ENCODE data around the gene TANC1. TPM values are rescaled to one million over a fixed set of nuclear protein-coding genes. Genes with fewer than 3 reads are reported as not detected.

TANC1 gene
- total and polyA plus RNA-seq, 2 donors (not counting 3 experiments of a cell fraction or from before 2014, with no cell fraction given) = 58.9 to 99.4 TPM

DNA sequence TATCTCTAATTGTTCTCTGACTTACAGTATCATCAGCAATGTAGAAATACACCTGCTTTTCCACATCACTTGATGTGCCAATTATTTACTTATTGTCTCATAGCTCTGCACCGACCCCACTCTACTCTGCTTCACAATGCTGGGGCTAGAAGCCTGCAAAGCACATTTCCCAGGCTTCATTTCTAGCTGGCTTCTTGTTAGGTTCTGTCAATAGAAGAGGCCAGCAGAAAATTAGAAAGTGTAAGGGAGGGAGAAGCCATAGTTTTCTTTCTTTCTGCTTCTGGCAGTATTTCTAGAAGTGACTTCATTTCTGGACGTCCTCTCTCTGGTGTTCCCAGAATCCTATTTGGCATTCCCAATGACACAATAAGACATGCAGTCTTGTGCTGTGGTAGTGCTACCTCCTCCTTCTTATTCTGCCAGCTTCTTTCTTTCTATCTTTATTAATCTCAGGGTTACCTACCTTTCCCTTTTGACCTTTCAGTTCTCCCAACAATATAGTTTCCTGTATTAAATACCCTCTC lies 12.5 kb upstream of the TANC1 start:
- no peak for DNase-seq (ENCODE audit: low read depth, low spot score)
- H2AFZ ChIP-seq (ENCODE audit: low read depth, low read length) = no peak overlapping the region
- no peaks in the 10 kb centered on the region for H3K9me1 ChIP-seq (replicated peaks; ENCODE audit: control insufficient read depth, extremely low read depth, insufficient read depth, low read length)
- intact Hi-C loops (cut with micrococcal nuclease) = no loop called here
- H3K27me3 ChIP-seq (ENCODE audit: control insufficient read depth in 2 of 2, insufficient read depth in 2 of 2, low read length in 2 of 2) = no peaks in the 10 kb centered on the region
- no peak overlapping the region for H3K4me3 ChIP-seq (replicated peaks in 1 of 3; ENCODE audit: insufficient read depth in 1 of 3, low read depth in 1 of 3, low read length in 3 of 3)
- dilution Hi-C loops (cut with MboI; ENCODE audit: extremely low pct_ligation_motif_present, low sequenced_read_pairs) = no loop called here
- BruUV-seq (replicated peaks) = no TSS peak
- no peaks in the 10 kb centered on the region for H3K9me3 ChIP-seq (replicated peaks; ENCODE audit: control insufficient read depth, insufficient read depth, low read length)
- no peak overlapping the region for H3K9ac ChIP-seq (replicated peaks; ENCODE audit: extremely low read depth, insufficient read depth, low read length)
- no peaks in the 10 kb centered on the region for H4K20me1 ChIP-seq (replicated peaks; ENCODE audit: control insufficient read depth, extremely low read depth, insufficient read depth, low read length)
- no peak for FAIRE-seq
- no peaks in the 10 kb centered on the region for H3K79me2 ChIP-seq (ENCODE audit: control insufficient read depth, insufficient read depth, low read length)
- ChIA-PET POLR2A (interaction anchor here (0.6 kb wide), 1 partner anchor 12 kb away, joined by 3 read pairs; the partner anchor contains the start of gene TANC1), CTCF (interaction anchor here (0.9 kb wide), 3 partner anchors 124 to 163 kb away, joined by 3 to 5 read pairs (median 3); no protein-coding TSS in a partner anchor)
- peaks cover 14% of the 10 kb centered on the region for H3K4me1 ChIP-seq (ENCODE audit: control insufficient read depth, extremely low read depth, insufficient read depth, low read length)
- H3K27ac ChIP-seq (ENCODE audit: insufficient read depth, low read depth, low read length) = no peak overlapping the region
- H3K36me3 ChIP-seq (ENCODE audit: control insufficient read depth in 2 of 2, extremely low read depth in 1 of 2, insufficient read depth in 2 of 2, low read length in 2 of 2) = no peaks in the 10 kb centered on the region
- H3K4me2 ChIP-seq (ENCODE audit: insufficient read depth, low read length) = no peak overlapping the region
- TF ChIP-seq EZH2 (IDR thresholded peaks at IDR 0.05; ENCODE audit: borderline replicate concordance, low read depth, low read length, severe bottlenecking) (no peak), POLR2AphosphoS5 (IDR thresholded peaks at IDR 0.05; ENCODE audit: insufficient read depth, low read depth, low read length) (no peak), GATA2 (IDR thresholded peaks at IDR 0.05; ENCODE audit: insufficient read depth, insufficient read length, low read depth, low read length) (no peak), POLR2A (IDR thresholded peaks at IDR 0.05; ENCODE audit: low read depth, low read length) (no peak), MYC (IDR thresholded peaks at IDR 0.05; ENCODE audit: low read depth, low read length) (no peak), FOS (IDR thresholded peaks at IDR 0.05; ENCODE audit: borderline replicate concordance, insufficient read depth, low read length) (no peak), JUN (IDR thresholded peaks at IDR 0.05; ENCODE audit: borderline replicate concordance, insufficient read depth, insufficient read length, low read depth) (no peak)
- TF ChIP-seq, protein P1, sequence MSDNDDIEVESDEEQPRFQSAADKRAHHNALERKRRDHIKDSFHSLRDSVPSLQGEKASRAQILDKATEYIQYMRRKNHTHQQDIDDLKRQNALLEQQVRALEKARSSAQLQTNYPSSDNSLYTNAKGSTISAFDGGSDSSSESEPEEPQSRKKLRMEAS (IDR thresholded peaks at IDR 0.05; ENCODE audit: insufficient read depth, insufficient read length) = no peak
- TF ChIP-seq, protein P2, sequence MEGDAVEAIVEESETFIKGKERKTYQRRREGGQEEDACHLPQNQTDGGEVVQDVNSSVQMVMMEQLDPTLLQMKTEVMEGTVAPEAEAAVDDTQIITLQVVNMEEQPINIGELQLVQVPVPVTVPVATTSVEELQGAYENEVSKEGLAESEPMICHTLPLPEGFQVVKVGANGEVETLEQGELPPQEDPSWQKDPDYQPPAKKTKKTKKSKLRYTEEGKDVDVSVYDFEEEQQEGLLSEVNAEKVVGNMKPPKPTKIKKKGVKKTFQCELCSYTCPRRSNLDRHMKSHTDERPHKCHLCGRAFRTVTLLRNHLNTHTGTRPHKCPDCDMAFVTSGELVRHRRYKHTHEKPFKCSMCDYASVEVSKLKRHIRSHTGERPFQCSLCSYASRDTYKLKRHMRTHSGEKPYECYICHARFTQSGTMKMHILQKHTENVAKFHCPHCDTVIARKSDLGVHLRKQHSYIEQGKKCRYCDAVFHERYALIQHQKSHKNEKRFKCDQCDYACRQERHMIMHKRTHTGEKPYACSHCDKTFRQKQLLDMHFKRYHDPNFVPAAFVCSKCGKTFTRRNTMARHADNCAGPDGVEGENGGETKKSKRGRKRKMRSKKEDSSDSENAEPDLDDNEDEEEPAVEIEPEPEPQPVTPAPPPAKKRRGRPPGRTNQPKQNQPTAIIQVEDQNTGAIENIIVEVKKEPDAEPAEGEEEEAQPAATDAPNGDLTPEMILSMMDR (IDR thresholded peaks at IDR 0.05; ENCODE audit: extremely low read depth in 1 of 2, insufficient read depth in 1 of 2, low read depth in 1 of 2, low read length in 2 of 2) = no peak
